MM.1S (cell line): ENCODE results near the gene MEGF9.
A peak's percentile ranks its signal among the peaks of the same experiment; 100 is the strongest.

ENCODE experiments used
- DNase-seq: peaks from one replicate; pipeline ENCODE4 v3.0.0-alpha.2; 2015
- H2AFZ ChIP-seq: fragments of 300-600 bp; sonication (generic); 2 replicates; pipeline ENCODE4 v1.6.0; 2016; ENCODE audit warnings: antibody characterized with exemption, low read length
- H3F3A ChIP-seq: fragments of 300-600 bp; sonication (generic); 2 replicates; pipeline ENCODE4 v1.6.1; 2016; ENCODE audit warnings: mild to moderate bottlenecking, antibody characterized with exemption, low read length, moderate library complexity, mixed read lengths; ENCODE audit not compliant: insufficient read depth
- H3K27ac ChIP-seq: fragments of 300-600 bp; sonication (generic); 2 replicates; pipeline ENCODE4 v1.5.1; 2016; ENCODE audit warnings: mild to moderate bottlenecking, low read length
- H3K27me3 ChIP-seq: fragments of 300-600 bp; sonication (generic); replicated peaks from 2 replicates; pipeline ENCODE4 v1.6.0; 2016; ENCODE audit warnings: low read length; ENCODE audit not compliant: insufficient read depth
- H3K36me3 ChIP-seq: fragments of 300-600 bp; sonication (generic); replicated peaks from 2 replicates; pipeline ENCODE4 v1.6.1; 2016; ENCODE audit warnings: mild to moderate bottlenecking, low read length, mixed read lengths; ENCODE audit not compliant: insufficient read depth
- H3K4me1 ChIP-seq: fragments of 300-600 bp; sonication (generic); 2 replicates; pipeline ENCODE4 v1.6.1; 2016; ENCODE audit warnings: low read length, mixed read lengths
- H3K4me2 ChIP-seq: fragments of 300-600 bp; sonication (generic); 2 replicates; pipeline ENCODE4 v1.6.0; 2016; ENCODE audit warnings: low read depth, low read length
- H3K4me3 ChIP-seq: fragments of 300-600 bp; sonication (generic); 2 replicates; pipeline ENCODE4 v1.5.1; 2016; ENCODE audit warnings: low read length, mixed read lengths
- H3K79me2 ChIP-seq: fragments of 300-600 bp; sonication (generic); 2 replicates; pipeline ENCODE4 v1.6.1; 2016; ENCODE audit warnings: mixed run types, low read length, mixed read lengths
- H3K9ac ChIP-seq: fragments of 300-600 bp; sonication (generic); 2 replicates; pipeline ENCODE4 v1.6.1; 2016; ENCODE audit warnings: low read length, mixed read lengths
- H3K9me2 ChIP-seq: fragments of 300-600 bp; sonication (generic); replicated peaks from 2 replicates; pipeline ENCODE4 v1.6.1; 2016; ENCODE audit warnings: mild to moderate bottlenecking, low read length, mixed read lengths; ENCODE audit not compliant: insufficient read depth
- H3K9me3 ChIP-seq: fragments of 300-600 bp; sonication (generic); replicated peaks from 2 replicates; pipeline ENCODE4 v1.6.1; 2016; ENCODE audit warnings: mild to moderate bottlenecking, low read length, mixed read lengths; ENCODE audit not compliant: insufficient read depth
- H4K20me1 ChIP-seq: fragments of 300-600 bp; sonication (generic); 2 replicates; pipeline ENCODE4 v1.6.1; 2016; ENCODE audit warnings: mild to moderate bottlenecking, low read length, moderate library complexity, mixed read lengths; ENCODE audit not compliant: insufficient read depth
- EZH2 ChIP-seq: fragments of 300-600 bp; sonication (generic); optimal IDR thresholded peaks from 2 replicates; pipeline ENCODE3; 2017; ENCODE audit warnings: low read depth, mild to moderate bottlenecking, antibody characterized with exemption, low read length, mixed read lengths
- EZH2phosphoT487 ChIP-seq: fragments of 300-600 bp; sonication (generic); IDR thresholded peaks from 2 replicates; pipeline ENCODE4 v1.6.1; 2018; ENCODE audit warnings: antibody characterized with exemption, low read length
- TF ChIP-seq, protein P1 (sequence below): fragments of 300-600 bp; sonication (generic); IDR thresholded peaks from 2 replicates; pipeline ENCODE4 v1.5.1; 2016; ENCODE audit warnings: antibody characterized with exemption, low read length, mixed read lengths

Gene MEGF9

GRCh38 chr9:120713257-120714087 is 798 bp downstream of the MEGF9 start:
- Histone ChIP-seq H3K4me2 (peak overlapping the region; percentile 50), H3K27me3 (no peaks in the 10 kb centered on the region), H3K79me2 (peaks cover 37% of the 10 kb centered on the region), H3K9ac (peak overlapping the region; percentile 70), H3K4me3 (peak overlapping the region; percentile 85), H3K9me2 (no peaks in the 10 kb centered on the region), H4K20me1 (no peaks in the 10 kb centered on the region), H3K36me3 (no peaks in the 10 kb centered on the region), H3F3A (peaks cover 19% of the 10 kb centered on the region), H3K27ac (no peak overlapping the region), H3K9me3 (no peaks in the 10 kb centered on the region), H3K4me1 (peaks cover 37% of the 10 kb centered on the region), H2AFZ (peak overlapping the region; percentile 59)
- peak; percentile 12 for DNase-seq
- TF ChIP-seq, protein P1, sequence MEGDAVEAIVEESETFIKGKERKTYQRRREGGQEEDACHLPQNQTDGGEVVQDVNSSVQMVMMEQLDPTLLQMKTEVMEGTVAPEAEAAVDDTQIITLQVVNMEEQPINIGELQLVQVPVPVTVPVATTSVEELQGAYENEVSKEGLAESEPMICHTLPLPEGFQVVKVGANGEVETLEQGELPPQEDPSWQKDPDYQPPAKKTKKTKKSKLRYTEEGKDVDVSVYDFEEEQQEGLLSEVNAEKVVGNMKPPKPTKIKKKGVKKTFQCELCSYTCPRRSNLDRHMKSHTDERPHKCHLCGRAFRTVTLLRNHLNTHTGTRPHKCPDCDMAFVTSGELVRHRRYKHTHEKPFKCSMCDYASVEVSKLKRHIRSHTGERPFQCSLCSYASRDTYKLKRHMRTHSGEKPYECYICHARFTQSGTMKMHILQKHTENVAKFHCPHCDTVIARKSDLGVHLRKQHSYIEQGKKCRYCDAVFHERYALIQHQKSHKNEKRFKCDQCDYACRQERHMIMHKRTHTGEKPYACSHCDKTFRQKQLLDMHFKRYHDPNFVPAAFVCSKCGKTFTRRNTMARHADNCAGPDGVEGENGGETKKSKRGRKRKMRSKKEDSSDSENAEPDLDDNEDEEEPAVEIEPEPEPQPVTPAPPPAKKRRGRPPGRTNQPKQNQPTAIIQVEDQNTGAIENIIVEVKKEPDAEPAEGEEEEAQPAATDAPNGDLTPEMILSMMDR: no peak
- TF ChIP-seq EZH2phosphoT487 (no peak), EZH2 (no peak)

DNA sequence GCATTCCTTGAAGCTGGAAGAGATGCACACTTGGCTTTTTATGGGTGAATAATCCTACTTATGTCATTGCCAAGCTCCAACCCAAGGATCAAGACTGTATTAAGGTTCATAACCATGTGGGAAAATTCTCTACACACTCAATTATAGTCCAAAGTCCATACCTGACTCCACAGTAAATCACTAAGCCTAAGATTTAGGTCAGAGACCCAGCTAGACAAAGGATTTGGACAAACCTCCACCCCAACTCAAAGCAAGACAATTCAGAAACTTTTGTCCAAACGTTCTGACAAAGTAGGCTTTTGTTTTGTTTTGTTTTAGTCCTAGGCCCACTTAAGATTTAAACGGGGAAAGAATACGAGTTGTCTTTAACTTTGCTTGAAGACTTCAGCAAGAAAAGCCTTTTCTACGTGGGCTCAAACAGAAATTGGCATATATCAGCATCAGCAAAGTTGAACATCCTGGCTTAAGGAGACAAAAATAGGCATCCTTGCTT is 1.7 kb downstream of the MEGF9 start:
- Histone ChIP-seq H3K4me1 (peaks cover 35% of the 10 kb centered on the region), H4K20me1 (no peaks in the 10 kb centered on the region), H3K9ac (no peak overlapping the region; the same call in 1 of the 2 replicates), H3K79me2 (peaks cover 45% of the 10 kb centered on the region), H3K36me3 (no peaks in the 10 kb centered on the region), H3F3A (peaks cover 19% of the 10 kb centered on the region), H3K9me2 (no peaks in the 10 kb centered on the region), H3K4me3 (peak overlapping the region; percentile 85), H3K27ac (peak overlapping the region; percentile 16; the same call in 1 of the 2 replicates), H3K4me2 (peak overlapping the region; percentile 50), H3K27me3 (no peaks in the 10 kb centered on the region), H2AFZ (no peak overlapping the region), H3K9me3 (no peaks in the 10 kb centered on the region)
- TF ChIP-seq, protein P1: no peak
- TF ChIP-seq EZH2 (no peak), EZH2phosphoT487 (no peak)
- DNase-seq: no peak

DNA sequence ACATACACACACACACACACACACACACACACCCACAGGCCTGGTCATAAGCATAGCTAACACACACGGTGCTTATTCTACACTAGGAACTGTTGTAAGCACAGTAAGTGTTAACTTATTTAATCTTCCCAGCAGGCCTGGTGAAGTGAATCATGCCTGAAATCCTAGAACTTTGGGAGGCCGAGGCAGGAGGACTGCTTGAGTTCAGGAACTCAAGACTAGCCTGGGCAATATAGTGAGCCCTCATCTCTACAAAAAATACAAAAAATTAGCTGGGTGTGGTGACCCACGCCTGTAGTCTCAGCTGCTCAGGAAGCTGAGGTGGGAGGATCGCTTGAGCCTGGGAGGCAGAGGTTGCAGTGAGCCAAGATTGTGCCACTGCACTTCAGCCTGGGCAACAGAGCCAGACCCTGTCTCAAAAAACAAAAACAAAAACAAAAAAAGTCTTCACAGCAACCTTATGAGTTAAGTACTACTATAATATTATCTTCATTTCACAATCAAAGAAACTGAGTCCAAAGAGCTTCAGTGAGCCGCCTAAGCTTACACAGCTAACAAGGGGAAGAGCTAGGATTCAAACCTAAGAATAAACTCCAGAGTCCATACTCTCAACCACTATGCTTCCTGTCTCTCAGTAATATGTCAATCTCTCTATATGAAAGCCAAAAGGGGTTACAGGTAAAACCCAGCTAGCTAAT is 2.3 kb downstream of the MEGF9 start:
- H3K9ac ChIP-seq: no peak overlapping the region

More for the DNA sequence above, 2.3 kb downstream of the MEGF9 start:
- peaks cover 49% of the 10 kb centered on the region for H3K79me2 ChIP-seq
- peak overlapping the region; percentile 16; the same call in 1 of the 2 replicates for H3K27ac ChIP-seq
- H3K36me3 ChIP-seq: no peaks in the 10 kb centered on the region
- H2AFZ ChIP-seq: no peak overlapping the region
- H3K27me3 ChIP-seq: no peaks in the 10 kb centered on the region
- TF ChIP-seq EZH2 (no peak), EZH2phosphoT487 (no peak)
- TF ChIP-seq, protein P1: no peak
- no peaks in the 10 kb centered on the region for H3K9me3 ChIP-seq
- peaks cover 29% of the 10 kb centered on the region for H3K4me1 ChIP-seq
- peaks cover 19% of the 10 kb centered on the region for H3F3A ChIP-seq
- no peaks in the 10 kb centered on the region for H4K20me1 ChIP-seq
- peak overlapping the region; percentile 50 for H3K4me2 ChIP-seq
- H3K4me3 ChIP-seq: peak overlapping the region; percentile 85
- H3K9me2 ChIP-seq: no peaks in the 10 kb centered on the region
- no peak for DNase-seq
